Sigmoid colon (tissue), 4 donors: Measurements from ENCODE around the gene DENND1B.

Source experiments
- CTCF ChIP-seq, 4 experiments: fragments of 450-650 bp in 3 of 4; fragments of 200-600 bp in 1 of 4; IDR thresholded peaks; one replicate each; pipeline ENCODE4 v1.5.1; 2016 to 2019; ENCODE audit warnings: antibody characterized with exemption in 4 of 4, mild to moderate bottlenecking in 3 of 4, moderate library complexity in 2 of 4
- EP300 ChIP-seq, 4 donors: sonication (generic); formaldehyde crosslinking; IDR thresholded peaks; one replicate each; pipeline ENCODE4 v1.6.1; 2017; ENCODE audit warnings: antibody characterized with exemption in 4 of 4
- POLR2A ChIP-seq, 2 donors: fragments of 450-650 bp; IDR thresholded peaks; one replicate each; pipeline ENCODE4 v1.6.1; 2016; ENCODE audit warnings: antibody characterized with exemption in 2 of 2, mild to moderate bottlenecking in 2 of 2, moderate library complexity in 2 of 2

DNA sequence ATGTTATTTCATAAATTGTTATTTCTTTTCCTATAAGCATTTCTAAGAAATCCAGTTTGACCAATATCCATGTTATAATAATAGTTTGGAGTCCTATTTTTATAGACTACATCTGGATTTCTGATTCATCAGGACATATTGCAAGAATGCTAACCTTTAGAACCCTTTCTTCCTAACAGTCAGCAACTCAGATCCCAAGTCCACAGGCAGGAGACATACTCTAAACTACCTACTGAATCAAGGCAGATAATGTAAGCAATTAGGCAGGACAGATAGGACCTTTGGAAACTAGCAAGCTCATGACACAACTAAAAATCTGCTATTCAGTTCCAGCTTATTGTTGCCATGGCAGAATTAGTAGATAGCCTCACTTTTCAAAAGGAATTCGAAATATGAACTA, 104.1 kb downstream of the DENND1B start:
- no peak for TF ChIP-seq POLR2A (IDR thresholded peaks at IDR 0.05)
- TF ChIP-seq CTCF (IDR thresholded peaks at IDR 0.05), result no peak
- no peak for TF ChIP-seq EP300 (IDR thresholded peaks at IDR 0.05)
